ENCODE measurements around the gene COL4A1.

The COL4A1 gene

DNA sequence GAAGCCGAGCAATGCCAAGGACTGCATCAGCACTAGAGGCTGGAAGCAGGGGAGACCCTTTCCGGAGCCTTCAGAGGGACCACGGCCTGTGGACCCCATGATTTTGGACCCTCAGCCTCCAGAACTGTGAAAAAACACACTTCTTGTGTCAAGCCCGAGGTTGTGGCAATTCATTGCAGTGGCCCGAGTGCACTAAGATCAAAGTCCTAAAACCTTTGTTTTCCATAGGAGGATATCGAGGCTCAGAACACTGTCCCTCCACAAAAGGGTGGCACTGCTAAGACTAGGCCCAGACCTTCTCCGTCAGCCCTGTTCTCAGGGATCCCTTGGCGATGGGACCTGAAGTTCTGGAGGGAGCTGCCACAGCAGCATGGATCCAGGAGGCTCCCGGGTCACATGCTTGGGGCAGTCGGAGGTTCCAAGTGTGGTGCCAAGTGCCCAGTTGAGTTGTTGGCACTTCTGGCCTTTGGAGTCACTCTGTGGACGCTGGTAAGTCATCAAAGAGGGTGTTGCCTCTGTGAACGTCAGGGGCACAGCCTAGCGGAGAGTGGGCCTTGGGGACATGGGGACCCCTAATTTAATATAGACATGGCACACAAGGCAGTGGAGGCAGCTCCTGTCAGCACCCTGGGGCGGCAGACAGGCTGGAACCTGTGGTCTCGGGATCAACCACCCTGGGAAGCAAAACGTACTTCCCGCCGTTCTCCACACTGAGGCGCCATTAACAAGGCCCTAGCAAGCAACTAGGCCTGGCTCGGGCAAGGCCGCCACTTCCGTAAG is 199.2 kb downstream of the COL4A1 start:
- FAIRE-seq, result no peak
- DNase-seq (ENCODE audit: insufficient read length, low spot score), result no peak

DNA sequence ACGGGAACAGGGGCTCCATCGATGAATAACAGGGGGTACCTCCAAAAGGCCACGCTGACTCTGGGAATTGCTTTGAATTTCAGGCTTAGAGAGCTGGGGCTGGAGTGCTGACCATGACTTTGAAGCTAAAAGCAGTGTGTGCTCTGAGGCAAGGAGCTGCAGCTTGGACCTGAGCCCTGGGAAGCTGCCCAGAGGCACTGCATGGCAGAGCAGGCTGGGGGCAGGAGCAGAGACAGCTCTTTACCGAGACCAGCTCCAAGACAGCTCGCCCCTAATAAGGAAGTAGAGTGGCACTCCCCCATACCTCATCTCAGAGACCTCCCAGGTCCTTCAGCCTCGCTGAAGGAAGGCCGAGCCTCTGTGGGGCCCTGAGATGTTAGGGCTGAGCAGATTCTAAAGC is 200.2 kb downstream of the COL4A1 start:
- FAIRE-seq, result no peak
- DNase-seq (ENCODE audit: insufficient read length, low spot score), result no peak

DNA sequence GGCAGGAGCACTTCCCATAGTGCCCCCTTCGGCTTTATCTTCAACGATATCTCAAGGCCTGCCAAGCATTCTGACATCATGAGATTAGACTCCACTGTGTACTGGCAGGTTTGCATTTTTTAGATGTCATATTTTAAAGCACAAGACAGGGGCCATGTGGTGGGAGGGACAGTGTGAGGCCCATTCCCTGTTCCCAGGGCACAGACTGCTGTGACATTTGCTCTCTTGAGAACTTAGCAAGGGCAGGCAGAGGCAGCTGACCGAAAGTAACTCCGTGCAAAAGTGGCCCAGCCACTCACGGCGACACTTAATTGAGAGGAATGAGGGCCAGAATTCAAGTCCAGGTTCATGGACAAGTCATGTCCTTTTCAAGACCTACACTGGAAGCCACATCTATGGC is 201.8 kb downstream of the COL4A1 start:
- FAIRE-seq (no peak), DNase-seq (ENCODE audit: insufficient read length, low spot score) (no peak)

DNA sequence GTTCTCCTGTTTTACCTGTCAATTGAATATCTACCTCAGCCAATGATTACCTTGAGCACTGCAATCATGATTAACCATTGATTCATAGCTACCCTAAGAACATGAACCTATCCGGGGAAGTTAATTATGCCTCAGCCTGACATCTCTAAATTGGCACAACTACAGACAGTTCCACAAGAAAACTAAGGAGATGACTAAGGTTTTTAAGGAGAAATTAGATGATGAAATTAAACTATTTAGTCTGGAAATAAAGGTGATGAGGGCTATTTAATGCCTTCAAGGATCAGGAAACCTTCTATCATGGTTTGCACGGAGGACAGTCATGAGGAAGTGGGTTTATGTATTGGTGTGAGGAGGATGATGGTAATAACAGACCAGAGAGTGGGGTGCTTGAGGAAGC is 203.4 kb downstream of the COL4A1 start:
- FAIRE-seq, result no peak
- DNase-seq (ENCODE audit: insufficient read length, low spot score), result no peak

DNA sequence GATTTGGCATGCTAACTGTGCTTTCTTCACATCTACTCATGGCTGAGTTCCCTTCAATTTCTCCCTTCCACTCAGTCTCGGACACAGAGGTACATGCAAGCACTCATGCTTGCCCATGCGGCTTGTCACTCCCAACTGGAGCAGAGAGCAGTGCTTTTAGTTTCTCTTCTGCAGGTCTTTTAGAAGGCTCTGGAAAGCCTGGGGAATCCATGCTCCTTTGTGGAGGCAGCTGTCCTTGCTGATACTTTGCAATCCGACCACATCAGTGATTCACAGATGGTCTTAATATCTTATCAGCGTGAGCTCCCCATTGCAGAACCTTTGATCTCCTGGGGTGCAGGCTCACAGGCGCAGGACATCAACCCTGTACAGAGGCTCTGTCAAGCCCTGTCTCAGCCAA is 203.9 kb downstream of the COL4A1 start:
- no peak for FAIRE-seq

DNA sequence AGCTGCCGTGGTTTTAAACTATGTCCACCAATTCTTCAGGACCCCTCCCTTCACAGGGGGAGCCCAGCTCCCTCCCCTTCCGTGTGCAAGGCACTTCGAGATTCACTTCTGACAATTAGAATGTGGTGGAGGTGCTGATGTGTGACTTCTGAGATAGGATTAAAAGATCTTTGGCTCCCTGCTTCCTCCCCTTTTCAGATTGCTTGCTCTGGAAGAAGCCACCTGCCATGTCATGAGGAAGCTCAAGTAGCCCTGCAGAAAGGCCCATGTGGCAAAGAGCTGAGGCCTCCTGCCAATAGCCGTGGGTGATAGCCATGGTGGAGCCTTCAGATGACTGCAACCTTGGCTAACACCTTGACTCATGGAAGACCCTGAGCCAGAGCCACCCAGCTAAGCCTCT is 204.9 kb downstream of the COL4A1 start:
- no peak for FAIRE-seq
- no peak for DNase-seq (ENCODE audit: insufficient read length, low spot score)

More for the DNA sequence above, 203.9 kb downstream of the COL4A1 start:
- no peak for DNase-seq (ENCODE audit: insufficient read length, low spot score)

DNA sequence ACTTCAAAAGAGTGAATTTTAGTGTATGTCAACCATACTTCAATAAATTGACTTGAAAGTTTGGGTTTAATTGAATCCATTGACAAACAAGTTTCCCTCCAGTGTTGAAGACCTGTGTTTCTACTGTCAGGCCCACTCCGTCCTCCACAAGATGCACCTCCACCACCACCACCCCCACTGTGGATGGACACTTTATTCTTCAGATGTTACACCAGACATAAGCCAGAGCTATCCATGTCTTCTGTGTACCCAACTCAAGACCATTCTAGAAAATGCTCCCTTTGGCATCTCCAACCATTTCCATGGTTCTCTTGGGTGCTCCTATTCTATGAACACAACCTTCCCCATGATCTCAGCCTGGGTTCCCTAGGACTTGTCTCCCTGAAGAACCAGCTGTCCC is 207.0 kb downstream of the COL4A1 start:
- DNase-seq (ENCODE audit: insufficient read length, low spot score), result no peak
- no peak for FAIRE-seq
